ENCODE results near the gene SLC26A4.

Gene SLC26A4

GRCh38 chr7:107697321-107698049 lies 36.9 kb downstream of the SLC26A4 start:
- H2AFZ ChIP-seq (ENCODE audit: low read depth, low read length), result no peak overlapping the region
- no peaks in the 10 kb centered on the region for H4K20me1 ChIP-seq (ENCODE audit: insufficient read depth, low read length)
- H3K9me3 ChIP-seq (ENCODE audit: insufficient read depth, low read length, severe bottlenecking), result no peaks in the 10 kb centered on the region
- H3K4me2 ChIP-seq (ENCODE audit: insufficient read depth, low read length), result no peak overlapping the region
- H3K9ac ChIP-seq (ENCODE audit: low read depth, low read length), result no peak overlapping the region
- ATAC-seq (ENCODE audit: insufficient read depth, low read depth) (no peak), DNase-seq (no peak)
- H3K27me3 ChIP-seq (ENCODE audit: insufficient read depth, low read length, poor library complexity), result peaks cover 4% of the 10 kb centered on the region
- H3K4me3 ChIP-seq (ENCODE audit: low read depth in 1 of 2, low read length in 2 of 2), result no peak overlapping the region
- H3K36me3 ChIP-seq (ENCODE audit: insufficient read depth, low read length), result no peaks in the 10 kb centered on the region
- no peak overlapping the region for H3K27ac ChIP-seq (ENCODE audit: low read length)
- no peaks in the 10 kb centered on the region for H3K79me2 ChIP-seq (ENCODE audit: insufficient read depth, low read length)
- no peak for TF ChIP-seq EZH2 (IDR thresholded peaks at IDR 0.05; ENCODE audit: borderline replicate concordance, low read depth, low read length, severe bottlenecking)
- TF ChIP-seq, protein P1, sequence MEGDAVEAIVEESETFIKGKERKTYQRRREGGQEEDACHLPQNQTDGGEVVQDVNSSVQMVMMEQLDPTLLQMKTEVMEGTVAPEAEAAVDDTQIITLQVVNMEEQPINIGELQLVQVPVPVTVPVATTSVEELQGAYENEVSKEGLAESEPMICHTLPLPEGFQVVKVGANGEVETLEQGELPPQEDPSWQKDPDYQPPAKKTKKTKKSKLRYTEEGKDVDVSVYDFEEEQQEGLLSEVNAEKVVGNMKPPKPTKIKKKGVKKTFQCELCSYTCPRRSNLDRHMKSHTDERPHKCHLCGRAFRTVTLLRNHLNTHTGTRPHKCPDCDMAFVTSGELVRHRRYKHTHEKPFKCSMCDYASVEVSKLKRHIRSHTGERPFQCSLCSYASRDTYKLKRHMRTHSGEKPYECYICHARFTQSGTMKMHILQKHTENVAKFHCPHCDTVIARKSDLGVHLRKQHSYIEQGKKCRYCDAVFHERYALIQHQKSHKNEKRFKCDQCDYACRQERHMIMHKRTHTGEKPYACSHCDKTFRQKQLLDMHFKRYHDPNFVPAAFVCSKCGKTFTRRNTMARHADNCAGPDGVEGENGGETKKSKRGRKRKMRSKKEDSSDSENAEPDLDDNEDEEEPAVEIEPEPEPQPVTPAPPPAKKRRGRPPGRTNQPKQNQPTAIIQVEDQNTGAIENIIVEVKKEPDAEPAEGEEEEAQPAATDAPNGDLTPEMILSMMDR (IDR thresholded peaks at IDR 0.05; ENCODE audit: borderline replicate concordance, extremely low read depth, low read length, poor library complexity, severe bottlenecking), result no peak
- H3K4me1 ChIP-seq (ENCODE audit: insufficient read depth, low read length), result no peaks in the 10 kb centered on the region

DNA sequence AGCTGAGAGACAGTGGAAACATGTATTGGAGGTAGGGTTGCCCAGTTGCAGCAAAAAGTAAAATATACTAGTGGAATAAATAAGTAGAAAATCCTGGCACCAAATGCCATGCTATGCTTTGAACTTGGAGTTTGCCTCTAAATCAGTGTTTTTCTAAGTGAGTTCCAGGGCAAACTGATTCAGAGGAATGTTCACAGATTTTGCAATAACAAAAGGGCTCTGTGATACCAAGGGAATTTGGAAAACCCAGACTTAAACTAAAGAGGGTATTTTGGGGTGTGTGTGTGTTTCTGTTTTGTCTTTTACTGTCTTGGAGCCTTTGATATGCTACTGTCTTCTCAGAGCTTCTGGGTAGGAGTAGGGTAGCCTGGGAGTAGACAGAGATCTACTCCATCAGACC lies 39.9 kb downstream of the SLC26A4 start:
- TF ChIP-seq, protein P1 (IDR thresholded peaks at IDR 0.05; ENCODE audit: borderline replicate concordance, extremely low read depth, low read length, poor library complexity, severe bottlenecking), result no peak
- no peak for TF ChIP-seq EZH2 (IDR thresholded peaks at IDR 0.05; ENCODE audit: borderline replicate concordance, low read depth, low read length, severe bottlenecking)
- Histone ChIP-seq H3K4me1 (ENCODE audit: insufficient read depth, low read length) (no peaks in the 10 kb centered on the region), H2AFZ (ENCODE audit: low read depth, low read length) (no peak overlapping the region), H3K36me3 (ENCODE audit: insufficient read depth, low read length) (no peaks in the 10 kb centered on the region), H3K27ac (ENCODE audit: low read length) (no peak overlapping the region), H3K79me2 (ENCODE audit: insufficient read depth, low read length) (no peaks in the 10 kb centered on the region), H3K4me2 (ENCODE audit: insufficient read depth, low read length) (no peak overlapping the region), H3K27me3 (ENCODE audit: insufficient read depth, low read length, poor library complexity) (no peaks in the 10 kb centered on the region), H3K9me3 (ENCODE audit: insufficient read depth, low read length, severe bottlenecking) (no peaks in the 10 kb centered on the region), H3K9ac (ENCODE audit: low read depth, low read length) (no peak overlapping the region), H3K4me3 (ENCODE audit: low read depth in 1 of 2, low read length in 2 of 2) (no peak overlapping the region), H4K20me1 (ENCODE audit: insufficient read depth, low read length) (no peaks in the 10 kb centered on the region)
- ATAC-seq (ENCODE audit: insufficient read depth, low read depth) (no peak), DNase-seq (no peak)

DNA sequence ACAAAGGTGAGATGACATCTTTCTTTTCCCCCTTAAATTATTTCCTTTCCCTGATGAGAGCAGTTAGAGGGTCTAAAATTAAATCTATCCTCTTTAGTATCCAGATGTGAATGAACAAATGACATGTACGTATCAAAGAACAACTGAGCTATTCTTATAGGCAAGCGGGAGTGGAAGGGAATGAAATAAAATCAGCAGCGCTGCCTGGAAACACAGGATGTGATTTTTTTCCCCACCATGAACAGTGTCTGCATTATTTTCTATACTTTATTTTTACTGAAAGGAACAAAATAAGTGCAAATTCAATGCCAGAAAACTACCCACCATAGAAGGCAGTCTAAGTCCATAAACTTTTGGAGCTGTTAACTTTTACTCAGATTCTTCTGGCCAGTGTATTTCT lies 40.6 kb downstream of the SLC26A4 start:
- no peaks in the 10 kb centered on the region for H3K79me2 ChIP-seq (ENCODE audit: insufficient read depth, low read length)
- H4K20me1 ChIP-seq (ENCODE audit: insufficient read depth, low read length), result no peaks in the 10 kb centered on the region

More for the DNA sequence above, 40.6 kb downstream of the SLC26A4 start:
- H2AFZ ChIP-seq (ENCODE audit: low read depth, low read length), result no peak overlapping the region
- H3K9ac ChIP-seq (ENCODE audit: low read depth, low read length), result no peak overlapping the region
- no peak overlapping the region for H3K4me2 ChIP-seq (ENCODE audit: insufficient read depth, low read length)
- no peak overlapping the region for H3K27ac ChIP-seq (ENCODE audit: low read length)
- TF ChIP-seq, protein P1 (IDR thresholded peaks at IDR 0.05; ENCODE audit: borderline replicate concordance, extremely low read depth, low read length, poor library complexity, severe bottlenecking), result no peak
- no peak for TF ChIP-seq EZH2 (IDR thresholded peaks at IDR 0.05; ENCODE audit: borderline replicate concordance, low read depth, low read length, severe bottlenecking)
- no peak overlapping the region for H3K4me3 ChIP-seq (ENCODE audit: low read depth in 1 of 2, low read length in 2 of 2)
- no peak for ATAC-seq (ENCODE audit: insufficient read depth, low read depth)
- H3K9me3 ChIP-seq (ENCODE audit: insufficient read depth, low read length, severe bottlenecking), result no peaks in the 10 kb centered on the region
- H3K27me3 ChIP-seq (ENCODE audit: insufficient read depth, low read length, poor library complexity), result no peaks in the 10 kb centered on the region
- no peaks in the 10 kb centered on the region for H3K36me3 ChIP-seq (ENCODE audit: insufficient read depth, low read length)
- DNase-seq, result no peak
- no peaks in the 10 kb centered on the region for H3K4me1 ChIP-seq (ENCODE audit: insufficient read depth, low read length)
